ENCODE data around the gene PDK4.
"Not testable (repeated sequence)": the region's sequence is repeated elsewhere in the genome, so short reads cannot be mapped to it uniquely, and the experiment has no call there.

The PDK4 gene

GRCh38 chr7:95604397-95604796 lies 8.1 kb upstream of the PDK4 start:
- DNase-seq, result not testable (repeated sequence)

- DNase-seq, result no peak
Measured at GRCh38 chr7:95602421-95602820, 6.1 kb upstream of the PDK4 start.

- no peak for DNase-seq
Measured at GRCh38 chr7:95601316-95601715, 5.0 kb upstream of the PDK4 start.

GRCh38 chr7:95599069-95599468 lies 2.8 kb upstream of the PDK4 start:
- no peak for DNase-seq

DNA sequence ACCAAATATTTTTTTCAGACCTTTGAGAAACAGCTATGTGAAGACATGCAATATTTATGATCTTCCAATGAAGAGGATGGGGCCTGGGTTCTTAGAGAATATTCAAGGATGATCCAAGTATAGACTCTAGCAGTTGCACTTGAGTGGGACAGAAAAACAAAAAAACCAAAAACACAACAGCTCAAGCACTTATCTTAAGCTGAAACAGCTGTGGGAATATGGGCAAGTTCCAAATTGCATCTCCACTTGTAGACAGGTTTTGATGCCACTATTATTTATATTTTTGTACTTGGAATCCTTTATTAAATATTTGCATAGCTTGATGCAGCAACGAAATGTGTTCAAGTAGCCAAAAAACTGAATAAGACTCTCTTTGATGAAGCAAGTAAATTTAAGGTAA lies 2.2 kb upstream of the PDK4 start:
- no peak for DNase-seq

- no peak for DNase-seq
Measured at GRCh38 chr7:95595746-95596197, 544 bp downstream of the PDK4 start.

DNA sequence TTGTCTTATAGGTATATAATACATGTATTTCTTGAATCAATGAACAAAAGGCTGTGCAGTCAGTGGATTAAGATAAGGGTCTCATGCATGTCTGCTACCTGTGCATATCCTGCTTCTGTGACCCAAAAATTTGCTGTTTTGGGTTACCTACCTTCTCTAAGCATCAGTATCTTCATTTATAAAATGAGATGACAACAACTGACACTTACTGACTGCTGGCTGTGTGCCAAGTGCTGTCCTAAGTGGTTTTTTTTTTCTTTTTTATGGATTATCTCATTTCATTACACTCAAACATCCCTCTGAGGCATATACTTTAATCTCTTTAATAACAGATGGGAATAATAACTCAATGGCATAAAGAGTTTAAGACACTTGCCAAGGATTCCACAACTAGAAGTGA lies 2.1 kb downstream of the PDK4 start:
- no peak for DNase-seq

DNA sequence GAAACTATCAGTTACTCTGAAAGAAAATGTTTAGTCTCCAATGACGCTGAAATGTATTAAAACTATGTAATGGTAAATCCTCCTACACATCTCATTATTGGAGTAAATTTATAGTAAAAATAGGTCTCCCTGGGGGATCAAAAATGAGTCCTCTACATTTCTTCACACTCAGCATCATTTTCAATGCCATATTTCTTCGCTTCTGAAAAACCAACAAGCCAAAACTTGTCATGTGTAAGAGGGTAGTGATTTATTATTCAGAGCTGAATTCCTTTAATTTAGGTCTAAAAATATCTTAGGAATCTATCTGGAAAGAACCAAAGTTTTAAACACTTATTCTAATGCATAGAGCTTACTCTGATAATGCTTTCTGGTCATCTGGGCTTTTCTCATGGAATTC lies 3.0 kb downstream of the PDK4 start:
- no peak for DNase-seq

- no peak for DNase-seq
Measured at GRCh38 chr7:95592570-95592969, 3.7 kb downstream of the PDK4 start.

- DNase-seq, result no peak
Measured at GRCh38 chr7:95590387-95591248, 5.7 kb downstream of the PDK4 start.

GRCh38 chr7:95589766-95590165 lies 6.5 kb downstream of the PDK4 start:
- DNase-seq, result no peak

- no peak for DNase-seq
Measured at GRCh38 chr7:95589031-95589430, 7.3 kb downstream of the PDK4 start.

DNA sequence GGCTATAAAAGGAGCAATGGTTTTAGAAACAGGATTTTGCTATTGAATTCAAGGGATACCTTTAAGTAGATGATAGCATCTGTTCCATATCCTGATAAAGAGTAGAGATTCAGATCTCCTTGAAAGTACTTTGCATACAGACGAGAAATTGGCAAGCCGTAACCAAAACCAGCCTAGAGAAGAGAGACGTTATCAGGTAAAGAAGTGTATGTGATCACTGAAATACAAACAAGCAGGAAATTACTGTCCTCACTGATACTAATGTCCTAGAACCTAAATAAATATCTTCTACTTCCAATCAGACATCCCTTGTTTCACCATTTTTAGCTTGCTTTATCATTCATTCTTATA lies 9.4 kb downstream of the PDK4 start:
- DNase-seq, result no peak

DNA sequence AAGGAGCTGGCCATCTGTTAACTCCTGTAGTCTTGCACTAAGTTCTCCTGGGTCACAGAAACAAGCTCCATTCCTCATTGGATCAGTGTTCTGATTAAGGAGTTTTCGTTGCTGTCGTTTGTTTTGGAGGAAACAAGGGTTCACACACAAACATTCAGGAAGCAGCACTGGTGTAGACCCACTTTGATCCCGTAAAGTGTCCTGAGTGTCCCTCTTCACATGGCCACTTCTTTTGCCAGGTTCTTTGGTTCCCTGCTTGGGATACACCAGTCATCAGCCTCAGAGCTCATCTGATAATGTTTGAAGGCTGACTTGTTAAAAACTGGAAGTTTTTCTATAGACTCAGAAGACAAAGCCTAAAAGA lies 10.9 kb downstream of the PDK4 start:
- DNase-seq, result no peak

GRCh38 chr7:95584769-95585425 lies 11.4 kb downstream of the PDK4 start:
- DNase-seq, result no peak

DNA sequence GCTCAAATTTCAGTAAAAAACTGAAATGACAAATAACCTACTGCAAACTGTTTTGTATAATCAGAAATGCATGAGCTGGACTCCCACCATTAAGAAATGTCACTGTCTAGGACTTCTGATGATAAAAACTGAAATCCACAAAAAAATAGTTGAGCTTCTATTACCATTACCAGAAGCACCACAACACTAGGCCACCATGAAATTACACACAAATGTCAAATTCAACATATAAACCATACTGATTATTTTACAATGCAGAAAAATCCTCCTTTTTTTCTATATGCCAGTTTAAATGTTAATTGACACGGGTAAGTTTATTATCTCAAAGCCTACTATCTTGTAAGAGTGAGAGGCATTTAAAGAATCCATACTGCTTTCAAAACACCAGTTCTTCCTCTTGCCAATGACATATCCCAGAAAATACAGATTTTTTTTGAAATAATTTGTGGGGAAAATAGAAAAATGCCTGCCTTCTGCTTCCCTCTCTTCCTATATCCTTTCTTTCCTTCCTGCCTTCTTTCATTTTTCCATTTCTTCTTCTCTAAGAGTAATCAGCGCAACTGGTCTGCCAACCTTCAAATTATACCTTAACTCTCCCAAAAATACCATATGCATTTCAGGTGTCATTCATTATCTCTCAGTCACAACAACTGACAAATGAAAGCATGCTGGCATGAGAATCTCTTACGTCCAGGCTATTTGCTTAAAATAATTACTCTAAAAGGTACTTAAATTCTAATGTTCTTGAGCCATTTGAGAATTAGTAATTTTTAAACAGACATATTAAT lies 12.3 kb downstream of the PDK4 start:
- no peak for DNase-seq

- no peak for DNase-seq
Measured at GRCh38 chr7:95582578-95583293, 13.6 kb downstream of the PDK4 start.

DNA sequence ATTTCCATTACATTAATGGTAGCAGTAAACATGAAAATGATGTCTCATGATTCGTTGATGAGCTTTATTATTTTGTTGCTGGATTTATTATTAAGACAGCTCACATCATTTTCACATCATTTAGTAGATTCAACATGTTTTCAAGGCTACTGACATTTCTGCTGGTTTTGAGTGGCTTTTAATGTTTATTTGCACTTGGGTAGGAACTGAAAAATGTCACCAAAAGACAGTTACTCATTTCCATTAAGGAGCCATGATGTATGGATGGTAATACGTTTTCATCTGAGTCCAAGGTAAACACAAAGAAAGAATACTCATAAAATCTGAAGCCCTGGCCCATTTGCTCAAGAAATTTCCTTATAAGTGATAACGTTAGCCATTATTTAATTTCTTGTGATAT lies 14.8 kb downstream of the PDK4 start:
- DNase-seq, result no peak

GRCh38 chr7:95579318-95579717 lies 17.0 kb downstream of the PDK4 start:
- DNase-seq, result no peak

DNA sequence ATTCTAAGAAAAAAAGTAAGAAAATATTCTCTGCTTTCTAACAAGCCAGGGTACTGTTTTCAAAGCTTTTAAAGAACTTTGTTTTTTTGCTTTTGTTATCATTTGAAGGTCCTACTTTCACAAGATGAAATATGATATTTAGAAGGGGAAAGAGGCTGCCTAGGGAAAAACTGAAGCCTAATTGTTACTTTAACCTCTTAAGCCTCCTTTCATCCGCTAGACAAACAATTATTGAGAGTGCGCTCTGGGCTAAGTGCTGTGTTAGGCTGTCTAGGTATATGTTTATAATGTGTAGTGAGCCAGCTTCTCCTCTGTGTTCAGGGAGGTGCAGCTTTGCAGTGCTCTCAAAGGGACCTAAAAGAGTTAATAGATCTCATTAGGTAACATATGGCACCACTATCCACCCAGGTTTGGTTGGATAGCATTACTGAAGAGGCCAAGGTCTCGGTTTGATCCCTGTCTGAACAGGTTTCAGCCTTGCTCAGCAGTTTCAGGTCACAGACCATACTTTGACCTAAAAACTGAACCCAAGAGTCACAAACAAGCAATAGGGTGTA lies 17.9 kb downstream of the PDK4 start:
- DNase-seq, result no peak

GRCh38 chr7:95577137-95577536 lies 19.2 kb downstream of the PDK4 start:
- DNase-seq, result no peak

DNA sequence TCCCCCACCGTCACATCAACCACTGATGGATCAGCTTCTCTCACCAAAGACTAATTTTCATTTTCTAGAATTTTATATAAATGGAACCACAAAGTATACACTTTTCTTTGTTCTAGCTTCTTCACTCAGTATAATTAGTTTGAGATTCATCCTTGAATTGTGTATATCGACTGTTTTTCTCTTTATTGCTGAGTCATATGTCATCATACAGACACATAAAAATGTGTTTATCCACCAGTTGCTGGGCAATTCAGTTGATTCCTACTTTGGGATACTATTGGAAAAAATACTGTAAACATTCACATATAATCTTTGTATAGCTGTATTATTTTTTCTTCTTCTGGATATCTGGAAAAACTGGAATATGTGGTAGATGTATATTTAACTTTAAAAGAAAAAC lies 26.6 kb downstream of the PDK4 start:
- no peak for DNase-seq

DNA sequence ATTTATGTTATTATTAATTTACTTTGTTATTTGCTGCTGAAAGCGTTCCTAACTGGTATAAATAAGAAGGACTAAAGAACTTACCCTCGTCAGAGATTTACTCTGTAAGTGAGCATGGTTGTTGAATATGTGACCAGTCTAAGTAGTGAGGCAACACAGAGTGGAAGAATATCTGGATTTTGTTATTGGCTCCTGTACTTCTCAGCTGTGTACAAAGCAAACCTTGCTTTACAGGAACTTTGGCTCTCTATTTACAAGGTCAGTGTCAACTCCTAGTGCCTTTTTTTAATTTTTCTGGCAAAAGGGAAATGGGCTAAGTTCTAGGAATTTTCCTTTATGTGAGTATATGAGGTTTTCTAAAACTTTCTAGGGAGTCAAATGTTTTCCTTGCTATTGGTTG lies 35.6 kb downstream of the PDK4 start:
- no peak for DNase-seq
